PFSK-1 (cell line): ENCODE measurements around the gene SLC24A4.

Experiments used
- FOXP2 ChIP-seq: optimal IDR thresholded peaks from 2 replicates; pipeline ENCODE3; 2011; ENCODE audit warnings: borderline replicate concordance, control low read depth, inconsistent platforms; ENCODE audit not compliant: insufficient read depth; ENCODE audit errors: extremely low read length, extremely low read depth
- POLR2AphosphoS5 ChIP-seq: IDR thresholded peaks from 2 replicates; pipeline ENCODE4 v1.6.1; 2012; ENCODE audit warnings: low read depth, mild to moderate bottlenecking, control low read depth, low read length, moderate library complexity
- SIN3A ChIP-seq: IDR thresholded peaks from 2 replicates; pipeline ENCODE4 v1.6.1; 2012; ENCODE audit warnings: mild to moderate bottlenecking, low read length, moderate library complexity, borderline replicate concordance; ENCODE audit not compliant: insufficient read depth
- TAF1 ChIP-seq: IDR thresholded peaks from 2 replicates; pipeline ENCODE4 v1.6.1; 2012; ENCODE audit warnings: low read length, control low read depth, borderline replicate concordance; ENCODE audit not compliant: insufficient read depth
- TF ChIP-seq, protein P1 (sequence below), 2 experiments: IDR thresholded peaks; 2 replicates each; pipeline versions ENCODE4 v1.6.1 to v1.8.0; 2011 to 2012; ENCODE audit warnings: low read depth in 2 of 2, low read length in 2 of 2, control low read depth in 1 of 2, inconsistent platforms in 1 of 2, mild to moderate bottlenecking in 1 of 2, moderate library complexity in 1 of 2; ENCODE audit not compliant: insufficient read depth in 1 of 2

Gene SLC24A4

DNA sequence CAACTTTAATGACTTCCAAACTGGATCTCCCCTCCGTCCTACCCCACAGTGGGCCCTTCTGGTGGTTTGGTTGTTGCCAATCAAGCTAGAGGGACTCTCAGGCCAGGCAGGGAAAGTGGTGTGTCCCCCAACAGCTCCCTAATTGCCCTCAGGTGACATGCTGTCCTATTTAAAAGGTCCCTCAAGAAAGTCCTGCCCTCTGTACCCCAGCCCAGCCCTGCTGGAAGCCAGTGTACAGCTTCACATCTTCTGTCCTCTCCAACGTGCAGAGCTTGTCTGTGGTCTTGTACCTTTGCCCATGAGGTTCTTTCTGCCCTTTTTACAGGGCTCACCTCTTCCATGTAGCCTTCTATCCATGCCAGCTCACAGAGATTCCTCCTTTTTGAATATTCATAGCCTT lies 194.8 kb downstream of the SLC24A4 start:
- TF ChIP-seq SIN3A (no peak), FOXP2 (no peak), POLR2AphosphoS5 (no peak), TAF1 (no peak)
- TF ChIP-seq, protein P1, sequence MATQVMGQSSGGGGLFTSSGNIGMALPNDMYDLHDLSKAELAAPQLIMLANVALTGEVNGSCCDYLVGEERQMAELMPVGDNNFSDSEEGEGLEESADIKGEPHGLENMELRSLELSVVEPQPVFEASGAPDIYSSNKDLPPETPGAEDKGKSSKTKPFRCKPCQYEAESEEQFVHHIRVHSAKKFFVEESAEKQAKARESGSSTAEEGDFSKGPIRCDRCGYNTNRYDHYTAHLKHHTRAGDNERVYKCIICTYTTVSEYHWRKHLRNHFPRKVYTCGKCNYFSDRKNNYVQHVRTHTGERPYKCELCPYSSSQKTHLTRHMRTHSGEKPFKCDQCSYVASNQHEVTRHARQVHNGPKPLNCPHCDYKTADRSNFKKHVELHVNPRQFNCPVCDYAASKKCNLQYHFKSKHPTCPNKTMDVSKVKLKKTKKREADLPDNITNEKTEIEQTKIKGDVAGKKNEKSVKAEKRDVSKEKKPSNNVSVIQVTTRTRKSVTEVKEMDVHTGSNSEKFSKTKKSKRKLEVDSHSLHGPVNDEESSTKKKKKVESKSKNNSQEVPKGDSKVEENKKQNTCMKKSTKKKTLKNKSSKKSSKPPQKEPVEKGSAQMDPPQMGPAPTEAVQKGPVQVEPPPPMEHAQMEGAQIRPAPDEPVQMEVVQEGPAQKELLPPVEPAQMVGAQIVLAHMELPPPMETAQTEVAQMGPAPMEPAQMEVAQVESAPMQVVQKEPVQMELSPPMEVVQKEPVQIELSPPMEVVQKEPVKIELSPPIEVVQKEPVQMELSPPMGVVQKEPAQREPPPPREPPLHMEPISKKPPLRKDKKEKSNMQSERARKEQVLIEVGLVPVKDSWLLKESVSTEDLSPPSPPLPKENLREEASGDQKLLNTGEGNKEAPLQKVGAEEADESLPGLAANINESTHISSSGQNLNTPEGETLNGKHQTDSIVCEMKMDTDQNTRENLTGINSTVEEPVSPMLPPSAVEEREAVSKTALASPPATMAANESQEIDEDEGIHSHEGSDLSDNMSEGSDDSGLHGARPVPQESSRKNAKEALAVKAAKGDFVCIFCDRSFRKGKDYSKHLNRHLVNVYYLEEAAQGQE (IDR thresholded peaks at IDR 0.05; ENCODE audit: insufficient read depth in 1 of 2, low read depth in 2 of 2, low read length in 2 of 2), result no peak

DNA sequence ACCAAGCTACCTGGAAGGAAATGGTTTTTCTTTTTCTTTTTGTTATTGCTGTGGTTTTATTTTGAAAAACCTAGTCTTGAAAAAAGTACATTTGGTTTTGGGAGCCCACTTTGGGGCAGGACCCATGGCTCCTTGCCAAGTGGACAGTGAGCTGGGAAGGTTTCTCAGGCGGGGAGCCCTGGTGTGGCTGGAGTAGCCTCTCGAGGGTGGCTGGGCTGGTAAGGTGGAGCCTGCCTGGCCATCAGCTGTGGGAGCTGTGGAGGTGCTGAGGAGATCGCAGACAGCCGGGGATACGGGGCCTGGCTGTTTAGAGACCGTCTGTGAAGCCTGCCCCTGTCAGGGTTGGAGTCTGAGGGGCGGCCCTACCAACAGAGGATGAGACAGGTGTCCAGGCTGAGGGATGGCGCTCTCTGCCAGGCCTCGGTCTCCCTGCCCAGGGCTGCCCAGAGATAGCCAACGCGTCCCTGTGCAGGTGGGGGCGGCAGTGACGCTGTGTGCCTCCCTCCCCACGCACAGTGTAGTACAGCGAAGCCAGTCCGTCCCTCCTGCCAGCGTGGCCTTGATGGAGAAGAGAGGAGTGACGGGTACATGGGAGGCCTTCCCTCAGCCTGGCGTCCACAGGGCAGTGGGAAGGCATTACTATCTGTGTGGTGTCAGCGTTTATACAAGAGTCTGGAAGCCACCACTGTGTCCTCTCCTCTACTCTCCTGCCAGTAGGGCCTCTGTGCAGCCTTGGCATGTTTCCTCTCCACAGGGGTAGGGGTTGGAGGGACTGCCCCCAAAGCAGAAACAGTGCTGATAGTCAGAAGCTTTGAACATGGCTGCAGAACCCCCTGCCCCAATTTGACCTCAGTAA lies 196.5 kb downstream of the SLC24A4 start:
- TF ChIP-seq FOXP2 (no peak), POLR2AphosphoS5 (no peak)
- TF ChIP-seq, protein P1 (IDR thresholded peaks at IDR 0.05; ENCODE audit: insufficient read depth in 1 of 2, low read depth in 2 of 2, low read length in 2 of 2), result no peak

DNA sequence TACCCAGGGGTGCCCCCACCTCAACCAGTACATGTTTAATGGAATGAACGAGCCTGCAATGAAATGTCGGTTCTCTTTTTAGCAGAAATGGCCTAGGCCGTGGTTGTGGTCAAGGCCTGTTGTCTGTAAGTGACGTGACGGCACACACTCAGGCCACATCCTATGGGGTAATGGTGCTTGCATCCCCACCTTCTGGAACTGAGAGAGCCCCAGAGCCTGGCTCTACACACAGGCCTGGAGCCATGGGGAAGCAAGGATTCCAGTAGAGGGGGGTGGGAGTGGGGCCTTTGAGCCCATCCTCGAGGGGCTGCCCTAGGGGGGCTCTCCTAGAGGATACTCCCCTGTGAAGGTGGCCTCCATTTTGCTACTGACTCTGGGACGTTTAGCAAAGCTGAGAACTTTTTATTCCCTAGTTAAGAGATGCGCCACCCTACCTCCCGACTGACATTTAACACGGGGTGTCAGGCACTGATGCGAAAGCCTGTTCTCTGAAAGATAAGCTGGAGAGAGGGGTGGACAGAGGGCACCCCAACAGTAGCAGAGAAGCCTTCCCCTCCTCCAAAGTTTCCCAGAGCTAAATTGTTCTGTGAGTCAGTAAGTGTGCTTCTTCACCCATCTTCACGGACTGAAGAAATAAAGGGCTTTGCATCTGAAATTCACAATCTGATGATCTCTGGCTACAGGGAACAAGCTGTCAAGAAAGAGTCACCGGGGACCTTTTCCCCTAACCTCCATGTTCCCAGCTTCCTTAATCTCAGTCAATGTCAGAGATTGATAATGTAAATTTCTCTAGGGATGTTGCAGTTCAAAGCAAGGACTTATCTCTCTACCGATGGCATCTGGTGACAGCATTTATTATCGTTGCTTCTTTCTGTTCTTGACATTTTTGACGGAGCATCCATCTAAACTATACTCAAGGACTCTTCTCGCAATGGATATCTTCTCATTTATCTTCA lies 197.4 kb downstream of the SLC24A4 start:
- TF ChIP-seq POLR2AphosphoS5, result no peak

DNA sequence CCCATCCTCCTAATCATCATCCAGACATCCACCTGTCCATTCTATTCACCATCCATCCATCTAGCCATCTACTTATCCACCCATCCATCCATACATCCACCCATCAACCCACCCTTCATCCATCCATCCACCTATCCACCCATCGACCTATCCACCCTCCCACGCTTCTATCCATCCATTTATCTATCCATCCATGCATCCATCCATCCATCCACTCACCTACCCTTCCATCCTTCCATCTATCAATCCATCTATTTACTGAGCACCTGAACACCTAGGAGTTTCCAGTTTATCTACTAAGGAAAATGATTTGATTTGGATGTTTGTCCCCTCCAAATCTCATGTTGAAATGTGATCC lies 198.1 kb downstream of the SLC24A4 start:
- TF ChIP-seq SIN3A, result no peak
- TF ChIP-seq TAF1, result no peak
- no peak for TF ChIP-seq POLR2AphosphoS5
- TF ChIP-seq, protein P1 (IDR thresholded peaks at IDR 0.05; ENCODE audit: insufficient read depth in 1 of 2, low read depth in 2 of 2, low read length in 2 of 2), result no peak
- TF ChIP-seq FOXP2, result no peak

DNA sequence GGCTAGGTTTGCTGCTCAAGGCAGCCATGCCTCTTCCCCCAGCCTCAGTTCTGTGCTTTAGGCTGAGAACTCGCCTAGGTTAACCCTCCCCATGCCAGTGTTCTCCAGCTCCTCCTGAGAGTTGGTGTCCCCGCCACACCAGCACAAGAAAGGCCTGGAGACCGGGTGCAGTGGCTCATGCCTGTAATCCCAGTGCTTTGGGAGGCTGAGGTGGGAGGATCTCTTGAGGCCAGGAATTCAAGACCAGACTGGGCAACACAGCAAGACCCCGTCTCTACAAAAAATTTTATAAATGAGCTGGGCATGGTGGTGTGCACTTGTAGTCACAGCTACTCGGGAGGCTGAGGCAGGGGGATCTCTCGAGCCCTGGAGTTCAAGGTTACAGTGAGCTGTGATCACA lies 200.8 kb downstream of the SLC24A4 start:
- TF ChIP-seq SIN3A (no peak), POLR2AphosphoS5 (no peak), FOXP2 (no peak), TAF1 (no peak)
- TF ChIP-seq, protein P1 (IDR thresholded peaks at IDR 0.05; ENCODE audit: insufficient read depth in 1 of 2, low read depth in 2 of 2, low read length in 2 of 2), result no peak
